Islet of Langerhans (tissue), 1 donor: ENCODE data around the gene DBH.

Experiments used
- FAIRE-seq: peaks from one replicate; lab custom pipeline; 2011; peaks lifted over from hg19 to GRCh38; lab: Jason Lieb, UNC

Gene DBH

DNA sequence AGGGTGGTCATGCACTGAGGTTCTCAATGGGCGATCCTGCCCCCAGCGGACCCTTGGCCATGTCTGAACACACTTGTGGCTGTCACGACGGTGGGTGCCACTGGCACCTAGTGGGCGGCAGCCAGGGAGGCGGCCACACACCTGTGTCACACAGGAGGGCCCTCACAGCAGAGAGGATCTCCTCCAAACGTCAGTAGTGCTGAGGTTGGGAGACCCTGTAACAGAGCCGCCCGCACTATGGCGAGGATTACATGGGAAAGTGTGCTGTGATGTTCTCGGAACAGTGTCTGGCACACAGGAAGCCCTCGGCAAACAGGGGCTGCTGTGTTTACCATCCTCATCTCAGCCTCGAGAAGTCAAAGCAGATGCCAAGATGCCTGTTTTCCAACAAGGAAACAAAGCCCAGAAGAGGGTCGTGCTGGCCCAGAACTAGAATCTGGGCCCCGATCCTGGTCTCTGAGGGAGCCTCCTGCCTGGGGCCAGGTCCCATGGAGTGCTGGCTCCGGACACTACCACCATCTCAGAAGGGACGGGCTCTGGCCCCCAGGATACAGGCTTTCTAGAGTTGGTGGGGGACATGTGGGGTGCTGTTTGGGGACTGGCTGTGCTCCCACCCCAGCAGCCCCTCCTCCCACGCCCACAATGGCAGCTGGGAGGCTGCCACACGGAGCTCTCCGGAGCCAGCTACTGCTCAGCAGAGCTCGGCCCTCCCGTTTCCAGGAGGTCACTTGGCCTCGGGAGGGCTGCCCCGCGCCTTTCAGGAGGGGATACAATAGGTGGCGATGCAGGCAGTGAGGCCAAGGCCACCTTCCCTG, 48.2 kb downstream of the DBH start:
- FAIRE-seq = no peak

DNA sequence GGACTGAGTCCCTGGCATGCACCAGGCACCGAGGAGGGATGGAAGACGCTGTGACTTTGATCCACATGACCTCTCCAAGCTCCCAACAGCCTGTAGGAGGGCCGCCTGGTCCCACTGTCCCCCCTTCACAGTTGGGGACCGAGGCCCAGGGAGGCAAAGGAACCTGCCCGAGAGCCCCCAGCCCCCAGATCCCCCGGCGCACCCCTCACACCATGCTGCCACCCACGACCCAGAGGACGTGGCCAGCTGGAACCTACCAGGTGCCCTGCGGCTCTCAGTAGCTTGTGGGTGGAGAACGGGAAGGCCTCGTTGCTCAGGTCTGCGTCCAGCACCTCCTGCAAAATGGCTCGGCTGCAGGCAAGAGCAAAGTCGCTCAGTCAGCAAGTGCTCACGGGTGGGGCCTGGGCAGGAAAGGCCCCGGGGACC, 48.8 kb downstream of the DBH start:
- no peak for FAIRE-seq

DNA sequence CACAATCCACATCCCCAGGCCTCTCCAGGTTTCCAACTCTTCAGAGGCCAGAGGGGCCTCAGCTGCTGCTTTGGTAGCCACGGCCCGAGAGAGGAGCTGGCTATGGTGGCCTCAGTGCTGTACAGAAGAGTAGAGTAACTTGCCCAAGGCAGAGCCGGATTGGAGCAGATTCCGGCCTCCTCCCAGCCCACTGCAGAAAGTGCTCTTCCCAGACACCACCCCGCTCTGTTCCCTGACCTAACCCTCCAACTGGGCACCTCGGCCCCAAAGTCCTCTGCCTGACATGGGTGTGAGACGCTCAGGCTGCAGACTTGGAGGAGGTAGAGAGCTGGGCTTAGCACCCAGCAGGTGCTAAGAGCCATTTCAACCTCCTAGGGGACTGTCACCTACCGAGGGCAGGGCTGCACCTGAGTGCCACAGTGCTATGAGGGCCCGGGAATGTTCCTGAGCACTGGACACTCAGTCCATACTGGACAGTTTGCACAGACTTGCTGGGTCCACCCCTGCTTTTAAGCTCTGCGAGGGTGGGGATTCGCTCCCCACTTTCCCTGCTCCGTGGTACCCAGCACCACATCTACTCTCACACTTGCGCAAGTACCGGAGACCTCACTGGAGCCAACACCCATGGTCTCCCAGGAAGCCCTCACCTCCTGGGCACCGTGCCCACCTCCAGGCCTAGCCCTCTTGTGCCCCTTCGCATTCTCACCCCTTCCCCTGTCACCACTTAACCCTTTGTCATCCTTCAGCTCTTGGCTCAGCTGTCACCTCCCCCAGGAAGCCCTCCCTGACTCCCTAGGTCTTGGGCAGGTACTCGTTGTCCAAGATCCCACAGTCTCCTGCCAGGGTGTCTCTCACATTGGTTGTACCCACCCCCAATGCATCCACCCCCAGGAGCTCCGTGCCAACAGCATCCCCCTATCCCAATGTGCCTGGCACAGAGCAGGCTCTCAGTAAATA, 49.8 kb downstream of the DBH start:
- FAIRE-seq = no peak

DNA sequence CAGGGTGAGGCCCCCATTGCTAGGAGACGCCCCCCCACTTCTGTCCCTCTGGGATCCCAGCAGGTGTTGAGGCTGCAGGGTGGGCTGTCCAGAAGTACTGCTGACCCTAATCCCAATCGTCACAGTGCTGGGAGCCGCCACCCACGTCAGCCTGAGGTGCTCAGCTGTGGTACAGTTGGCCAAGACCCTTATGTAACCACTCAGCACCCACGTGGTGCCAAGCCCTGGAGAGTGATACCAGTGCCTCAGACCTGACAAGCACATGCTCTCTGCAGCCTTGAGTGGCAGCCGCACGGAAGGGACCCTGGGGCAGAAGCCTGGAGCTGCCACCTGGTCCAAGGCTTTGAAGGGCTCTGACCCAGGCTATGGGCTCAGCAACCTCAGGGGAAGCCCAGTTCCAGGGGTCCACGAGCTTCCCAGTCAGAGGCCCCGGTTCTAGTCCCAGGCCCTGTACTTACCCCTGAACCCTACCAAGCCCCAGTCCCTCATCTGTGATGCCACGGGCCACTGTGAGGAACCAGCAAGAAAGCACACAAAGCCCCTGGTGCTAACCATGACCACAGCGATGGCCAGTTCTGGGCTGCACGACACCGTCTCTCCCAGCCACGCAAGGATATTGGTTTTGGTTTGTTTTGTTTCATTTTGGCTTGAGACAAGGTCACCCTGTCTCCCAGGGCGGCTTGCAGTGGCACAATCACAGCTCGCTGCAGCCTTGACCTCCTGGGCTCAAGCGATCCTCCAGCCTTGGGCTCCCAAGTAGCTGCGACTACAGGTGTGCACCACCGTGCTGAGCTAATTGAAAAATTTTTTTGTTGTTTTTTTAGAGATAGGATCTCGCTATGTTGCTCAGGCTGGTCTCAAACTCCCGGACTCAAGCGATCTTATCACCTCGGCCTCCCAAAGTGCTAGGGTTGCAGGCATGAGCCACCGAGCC, 50.7 kb downstream of the DBH start:
- no peak for FAIRE-seq

DNA sequence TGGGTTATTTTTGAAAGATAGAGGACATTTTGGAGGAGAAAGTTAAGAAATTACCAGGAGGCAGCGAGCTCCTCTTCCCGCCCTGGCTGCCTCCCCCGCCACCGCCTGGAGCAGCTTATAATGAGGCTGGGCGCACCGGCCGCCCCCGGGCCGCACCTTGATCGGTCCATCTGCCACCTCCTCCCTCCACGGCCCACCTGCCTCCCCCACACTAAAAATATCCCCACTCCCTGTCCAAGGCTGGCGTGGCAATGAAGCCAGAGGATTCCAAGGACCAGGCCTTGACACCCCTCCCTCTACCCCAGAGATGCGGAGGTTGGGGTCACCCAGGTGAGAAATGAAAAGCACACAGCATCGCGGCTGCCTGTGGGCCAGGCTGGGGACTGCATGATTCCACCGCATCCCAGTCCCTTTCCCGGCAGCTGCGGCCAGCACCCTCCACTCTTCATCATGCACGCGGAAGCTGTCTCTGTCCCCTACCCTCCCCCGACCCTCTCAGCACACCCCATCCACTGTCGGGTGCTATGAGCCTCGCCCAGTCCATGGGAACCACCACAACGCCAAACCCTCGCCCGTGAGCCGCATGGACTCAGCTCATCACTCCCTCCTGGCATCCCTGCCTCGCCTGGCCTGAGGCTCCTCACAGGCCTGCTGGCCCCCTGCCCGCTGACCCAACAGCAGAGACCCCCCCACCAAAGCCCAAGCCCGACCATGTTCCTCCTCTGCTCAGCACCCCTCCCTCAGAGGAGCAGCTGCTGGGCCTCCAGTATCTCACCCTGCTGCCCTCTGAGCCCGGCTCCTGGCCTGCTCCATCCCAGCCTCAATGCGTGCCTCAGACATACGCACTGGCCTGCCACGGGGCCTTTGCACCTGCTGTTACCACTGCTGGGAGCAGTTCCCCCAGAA, 51.9 kb downstream of the DBH start:
- no peak for FAIRE-seq

DNA sequence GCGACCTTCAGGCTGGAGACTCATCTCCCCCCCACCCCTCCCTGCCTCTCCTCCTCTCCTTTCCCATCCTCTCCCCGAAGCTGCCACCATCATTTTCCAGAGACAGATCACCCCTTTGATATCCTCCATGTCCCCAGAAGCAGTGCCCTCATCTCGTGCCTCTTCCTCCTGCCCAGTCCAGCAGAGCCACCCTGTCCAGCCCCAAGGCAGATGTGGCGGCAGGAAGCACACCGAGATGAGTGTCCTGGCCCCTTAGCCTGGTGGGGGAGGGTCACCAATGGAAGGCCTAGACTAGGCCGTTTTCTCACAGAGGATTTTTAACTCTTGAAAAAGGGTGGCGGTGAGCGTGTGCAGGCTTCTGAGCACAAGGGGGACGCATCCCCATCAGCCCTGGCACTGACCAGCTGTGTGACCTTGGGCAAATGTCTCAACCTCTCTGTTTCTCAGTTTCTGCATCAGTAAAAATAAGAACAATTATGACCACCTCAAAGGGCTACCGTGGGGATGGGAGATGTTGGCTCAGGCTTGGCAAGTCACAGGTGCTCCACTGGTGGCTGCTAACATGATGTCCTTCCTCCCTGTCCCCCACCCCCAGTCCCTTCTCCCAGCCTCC, 53.1 kb downstream of the DBH start:
- no peak for FAIRE-seq

DNA sequence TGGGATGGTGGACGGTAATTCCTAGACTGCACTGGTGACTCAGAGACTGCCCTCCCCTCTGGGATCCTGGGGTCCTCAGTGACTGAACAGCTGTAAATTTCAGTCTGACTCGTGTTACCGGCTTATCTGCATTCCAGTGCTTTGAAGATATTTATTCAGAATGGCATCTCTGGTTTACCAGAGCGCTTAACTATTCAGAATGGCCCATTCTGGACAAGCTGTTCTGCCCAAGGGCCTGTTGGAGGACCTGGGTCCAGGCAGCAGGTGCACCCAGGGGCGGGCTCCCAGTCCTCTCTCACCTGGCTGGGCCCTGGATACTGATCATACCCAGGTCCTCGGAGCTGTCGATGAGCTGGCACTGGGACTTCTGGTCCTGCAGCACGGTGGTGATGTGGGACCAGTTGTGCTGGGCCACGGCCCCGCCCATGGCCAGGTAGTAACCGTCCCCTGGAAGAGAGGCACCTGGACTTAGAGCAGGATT, 54.0 kb downstream of the DBH start:
- FAIRE-seq = no peak

DNA sequence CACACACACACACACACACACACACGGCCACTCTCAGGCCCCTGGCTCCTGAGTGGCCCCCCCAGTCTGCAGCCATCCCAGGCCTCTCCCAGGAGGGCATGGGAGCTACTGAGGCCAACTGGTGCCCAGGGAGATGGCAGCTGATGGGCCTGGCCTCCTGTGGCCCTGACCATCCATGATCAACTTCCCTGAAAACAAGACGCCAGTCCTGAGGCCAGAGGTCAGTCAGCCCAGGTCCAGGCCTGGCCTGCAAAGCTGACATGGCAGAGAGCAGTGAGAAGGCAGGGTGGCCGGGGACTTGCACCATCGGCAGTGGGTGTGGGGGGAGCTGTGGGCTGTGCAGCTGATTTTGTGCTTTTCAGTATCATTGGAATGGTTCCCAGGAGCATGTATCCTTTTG, 55.0 kb downstream of the DBH start:
- no peak for FAIRE-seq

DNA sequence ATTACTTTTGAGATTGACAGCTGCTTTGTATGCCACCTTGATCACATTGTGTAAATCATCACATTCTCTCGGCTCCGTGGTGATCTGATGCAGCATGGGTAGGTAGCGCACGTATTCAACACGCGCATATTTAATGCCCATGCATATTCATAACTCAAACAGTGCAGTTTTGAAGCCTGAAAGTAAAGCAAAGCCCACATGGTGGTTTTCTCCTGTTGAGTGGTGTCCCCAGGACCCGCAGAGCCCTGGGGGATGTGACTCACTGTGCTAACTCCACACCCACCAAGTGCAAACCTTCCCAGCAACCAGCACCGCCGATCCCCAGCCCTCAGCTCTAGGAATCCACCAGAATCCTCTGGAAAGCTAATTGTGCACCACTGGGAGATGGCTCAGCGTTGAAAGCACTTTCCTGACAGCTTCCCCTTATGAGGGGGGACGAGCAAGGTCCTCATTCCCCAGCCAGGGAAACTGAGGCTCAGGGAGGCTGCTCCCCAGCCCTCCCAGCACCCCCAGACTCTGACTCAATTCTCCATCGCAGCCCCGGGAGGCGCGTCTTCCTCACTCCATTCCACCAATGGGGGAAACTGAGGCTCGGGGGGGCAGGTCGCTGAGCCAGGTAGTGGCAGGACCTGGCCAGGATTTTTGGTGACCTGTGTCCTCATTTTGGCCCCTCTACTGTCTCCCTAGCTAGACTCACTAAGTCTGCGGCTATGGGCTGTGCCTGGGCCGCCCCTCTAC, 55.6 kb downstream of the DBH start:
- FAIRE-seq = no peak

DNA sequence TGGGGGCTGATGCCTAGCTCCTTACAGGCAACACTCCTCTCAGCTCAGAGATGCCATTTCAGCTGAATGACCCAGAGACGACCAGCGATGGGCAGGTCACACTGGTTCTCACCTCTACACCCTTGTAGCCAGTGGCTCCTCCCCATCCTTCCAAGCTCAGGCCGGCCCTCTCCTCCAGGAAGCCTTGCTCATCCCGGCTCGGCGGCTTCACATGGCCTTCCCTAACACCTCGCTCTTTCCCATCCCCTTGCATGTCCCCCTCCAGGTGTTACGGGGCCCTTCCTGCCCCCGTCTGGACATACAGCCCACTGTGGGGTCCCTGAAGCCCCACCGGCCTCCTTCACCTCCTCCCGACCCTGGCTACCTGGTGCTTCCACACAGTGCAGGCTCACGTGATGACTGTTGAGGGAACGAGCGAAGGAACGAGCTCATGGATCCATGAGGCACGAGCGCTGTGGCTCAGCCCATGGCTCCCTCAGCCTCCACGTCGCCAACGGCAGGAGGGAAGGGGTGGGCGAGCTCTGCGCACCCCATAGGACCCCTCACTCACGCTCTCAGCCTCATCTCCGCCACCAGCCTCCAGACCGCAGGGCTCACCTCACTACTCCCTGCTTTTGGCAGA, 56.3 kb downstream of the DBH start:
- no peak for FAIRE-seq

DNA sequence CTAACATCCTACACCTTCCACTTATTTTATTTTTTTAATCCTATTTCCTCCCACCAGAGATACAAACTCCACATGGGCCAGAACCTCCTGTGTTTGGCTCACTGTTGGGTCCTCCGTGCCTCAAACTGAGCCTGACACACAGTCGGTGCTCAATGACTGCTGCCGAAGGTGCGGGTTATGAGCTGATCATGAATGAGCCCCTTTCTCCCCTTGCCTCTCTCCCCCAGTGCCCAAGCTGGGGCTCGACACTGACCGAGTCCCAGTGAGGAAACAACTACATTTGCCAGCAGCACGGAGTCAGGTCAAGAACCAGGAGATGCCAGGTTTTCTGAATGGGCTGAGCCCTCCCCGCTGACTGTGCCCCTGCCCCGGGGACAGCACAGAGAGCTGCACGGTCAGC, 57.0 kb downstream of the DBH start:
- no peak for FAIRE-seq

DNA sequence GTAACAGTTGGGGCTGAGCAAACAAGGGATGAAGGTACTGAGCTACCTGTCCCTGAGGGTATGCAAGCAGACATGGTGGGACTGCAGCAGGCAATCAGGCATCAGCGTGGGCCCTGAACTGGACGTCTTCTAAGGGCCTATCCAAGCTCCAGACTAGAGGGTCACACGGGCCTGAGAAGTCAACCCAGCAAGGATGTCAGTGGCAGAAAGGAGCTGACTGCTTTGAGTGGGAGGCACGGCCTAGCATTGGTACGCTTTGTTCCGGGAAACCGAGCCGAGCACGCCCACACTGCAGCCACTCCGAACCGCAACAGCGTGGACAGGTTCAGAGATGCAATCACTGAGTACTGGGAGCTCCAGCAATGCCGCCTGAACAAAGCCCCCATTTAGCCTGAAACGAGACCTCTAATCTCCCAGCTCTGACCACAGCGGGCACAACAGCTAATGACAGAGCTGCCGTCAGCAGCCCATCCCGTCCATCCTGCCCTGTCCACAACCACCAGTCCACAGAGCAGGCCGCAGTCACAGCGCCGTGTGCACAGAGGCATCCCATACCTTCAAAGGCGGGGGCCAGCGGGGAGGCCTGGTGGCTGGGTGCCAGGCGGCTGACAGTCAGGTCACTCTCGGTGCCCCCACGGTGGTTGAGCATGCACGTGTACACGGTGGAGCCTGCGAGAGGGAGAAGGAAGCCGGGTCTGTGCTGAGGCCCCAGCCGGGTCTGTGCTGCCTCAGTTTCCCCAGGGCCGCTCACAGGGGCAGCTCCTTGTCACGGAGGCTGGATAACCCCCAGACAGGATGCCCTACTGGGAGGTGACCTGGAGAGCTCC, 57.8 kb downstream of the DBH start:
- FAIRE-seq = no peak

DNA sequence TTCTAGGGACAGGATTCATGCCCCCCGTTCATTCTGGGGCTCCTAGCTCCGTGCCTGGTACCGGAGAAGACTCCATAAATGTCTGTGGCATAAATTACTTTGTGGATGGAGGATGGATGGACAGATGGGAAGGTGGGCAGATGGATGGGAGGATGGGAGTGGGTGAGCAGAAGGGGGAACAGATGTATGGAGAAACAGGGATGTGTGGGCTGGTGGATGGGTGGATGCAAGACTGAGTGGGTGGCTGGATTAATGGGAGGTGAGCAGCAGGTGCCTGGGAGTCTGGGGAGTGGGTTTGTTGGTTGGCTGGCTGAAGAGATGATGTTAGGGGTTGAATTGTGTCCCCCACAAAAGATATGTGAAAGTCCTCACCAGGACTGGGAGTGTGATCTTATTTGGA, 58.5 kb downstream of the DBH start:
- no peak for FAIRE-seq

DNA sequence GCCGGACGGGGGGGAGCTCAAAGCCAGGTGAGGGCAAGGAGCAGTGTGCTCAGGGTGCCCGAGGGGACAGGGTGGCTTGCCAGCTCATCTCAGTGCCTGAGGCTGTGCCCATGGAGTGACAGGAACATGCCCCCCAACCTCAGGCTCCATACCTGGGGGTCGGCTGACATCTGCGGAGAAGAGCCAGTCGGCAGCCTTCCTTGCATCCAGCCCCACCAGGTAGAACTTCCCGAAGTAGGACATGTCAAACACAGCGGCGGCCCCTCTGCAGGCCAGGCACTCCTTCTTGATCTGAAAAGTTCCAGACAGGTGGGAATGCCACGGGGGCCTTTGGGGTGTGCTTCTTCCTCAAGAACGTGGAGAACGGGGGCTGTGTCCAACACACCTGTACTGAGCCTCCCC, 59.9 kb downstream of the DBH start:
- FAIRE-seq = no peak

DNA sequence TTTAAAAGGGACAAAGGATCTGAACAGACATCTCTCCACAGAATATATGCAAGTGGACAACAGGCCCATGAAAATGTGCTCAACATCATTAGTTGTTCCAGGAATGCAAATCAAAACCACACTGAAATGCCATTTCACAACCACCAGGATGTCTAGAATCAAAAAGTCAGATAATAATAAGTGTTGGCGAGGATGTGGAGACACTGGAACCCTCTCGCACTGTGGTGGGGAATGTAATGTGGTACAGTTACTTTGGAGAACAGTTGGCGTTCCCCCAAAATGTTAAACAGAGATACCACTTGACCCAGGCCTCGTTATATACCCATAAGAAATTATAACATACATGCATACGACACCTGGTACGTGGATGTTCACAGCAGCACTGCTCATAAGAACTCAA, 63.4 kb downstream of the DBH start:
- no peak for FAIRE-seq

DNA sequence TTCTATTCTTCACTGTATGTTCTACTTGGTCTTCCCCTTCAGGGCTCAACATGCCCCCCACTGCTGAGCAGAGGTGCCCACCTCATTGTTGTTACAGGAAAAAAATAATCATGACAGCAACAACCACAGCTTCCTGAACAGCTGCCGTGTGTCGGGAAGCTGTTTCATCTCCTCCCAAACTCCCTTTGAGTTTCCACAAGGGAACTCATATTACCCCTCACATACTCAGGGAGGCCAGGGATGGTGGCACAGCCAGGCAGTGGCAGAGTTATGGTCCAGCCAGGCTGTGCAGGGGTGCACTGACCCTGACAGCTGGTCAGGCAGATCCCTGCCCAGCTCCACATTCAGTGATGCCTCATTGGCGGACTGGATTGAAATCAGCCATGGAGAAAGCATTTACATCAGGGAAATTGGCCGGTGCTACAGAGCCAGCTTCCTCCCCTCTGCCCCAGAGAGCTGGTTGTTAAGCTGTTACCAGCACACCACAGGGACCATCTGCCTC, 64.7 kb downstream of the DBH start:
- FAIRE-seq = no peak

DNA sequence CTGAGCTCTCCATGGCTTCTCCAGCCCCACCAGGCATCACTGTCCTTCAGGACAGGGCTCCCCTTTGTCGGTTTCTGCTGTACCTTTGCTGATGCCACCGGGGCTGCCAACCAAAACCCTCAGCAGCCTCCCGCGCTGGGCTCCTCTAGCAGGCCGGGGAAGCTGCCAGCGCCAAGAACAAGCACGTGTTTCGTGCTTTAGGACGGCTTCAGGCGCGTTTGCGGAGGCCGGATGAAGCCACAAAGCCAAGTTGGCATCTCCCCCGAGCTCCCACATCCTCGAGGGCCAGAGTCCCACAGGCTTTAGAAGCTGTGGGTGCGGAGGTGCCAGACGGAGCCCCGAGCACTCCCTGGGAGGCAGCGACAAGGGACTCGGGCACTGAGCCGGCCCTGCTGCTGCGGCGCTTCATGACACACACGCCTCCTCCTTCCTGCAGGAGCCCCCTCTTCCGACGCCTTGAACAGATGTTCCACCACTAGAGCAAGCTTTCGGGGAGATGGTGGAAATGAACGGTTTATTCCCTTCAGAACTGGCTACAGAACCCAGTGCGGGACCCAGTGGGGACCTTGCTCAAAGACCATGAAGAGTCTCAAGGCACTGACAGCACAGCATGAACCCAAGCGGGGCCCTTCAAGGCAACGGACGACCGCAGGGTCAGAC, 65.3 kb downstream of the DBH start:
- no peak for FAIRE-seq
